ENCODE results near the gene FHOD3.

- TF ChIP-seq POLR2A (IDR thresholded peaks at IDR 0.05; ENCODE audit: extremely low read depth, insufficient read length) (no peak), CTCF (IDR thresholded peaks at IDR 0.05; ENCODE audit: low read depth, low read length) (no peak)
- TF ChIP-seq, protein P1, sequence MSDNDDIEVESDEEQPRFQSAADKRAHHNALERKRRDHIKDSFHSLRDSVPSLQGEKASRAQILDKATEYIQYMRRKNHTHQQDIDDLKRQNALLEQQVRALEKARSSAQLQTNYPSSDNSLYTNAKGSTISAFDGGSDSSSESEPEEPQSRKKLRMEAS (IDR thresholded peaks at IDR 0.05; ENCODE audit: low read depth, low read length): no peak
Observed at GRCh38 chr18:36315736-36316135, 18.2 kb downstream of the FHOD3 start.
